Upper lobe of left lung (tissue), 6 donors: ENCODE measurements around the gene C1orf141. TPM values are rescaled to one million over a fixed set of nuclear protein-coding genes. Genes with fewer than 3 reads are reported as not detected.

Source experiments
- ATAC-seq, 2 donors: fragments of 200-7000 bp; cut with Tn5 transposase; one replicate each; pipeline ENCODE4 v1.9.1; 2022; ENCODE audit warnings: mild to moderate bottlenecking in 2 of 2, moderate library complexity in 2 of 2; ENCODE audit not compliant: low FRiP score in 2 of 2
- DNase-seq, 2 donors: peaks; one replicate each; pipeline ENCODE4 v3.0.0-alpha.2; 2019 to 2020
- H3K27ac ChIP-seq, 4 donors: fragments of 200-600 bp; sonication (generic); one replicate each; pipeline ENCODE4 v1.5.1; 2016 to 2019
- H3K27me3 ChIP-seq, 4 donors: fragments of 200-600 bp; sonication (generic); one replicate each; pipeline ENCODE4 v1.5.1; 2017 to 2019
- H3K36me3 ChIP-seq, 4 donors: fragments of 200-600 bp; sonication (generic); one replicate each; pipeline ENCODE4 v1.5.1; 2016 to 2019
- H3K4me1 ChIP-seq, 4 donors: fragments of 200-600 bp; sonication (generic); one replicate each; pipeline ENCODE4 v1.5.1; 2018 to 2019
- H3K4me3 ChIP-seq, 4 donors: fragments of 200-600 bp; sonication (generic); one replicate each; pipeline ENCODE4 v1.5.1; 2017 to 2019; ENCODE audit warnings: mild to moderate bottlenecking in 2 of 4, moderate library complexity in 1 of 4
- H3K9me3 ChIP-seq, 4 donors: fragments of 200-600 bp; sonication (generic); one replicate each; pipeline ENCODE4 v1.5.1; 2018 to 2019
- CTCF ChIP-seq, 6 experiments: fragments of 450-650 bp in 4 of 6; fragments of 200-600 bp in 2 of 6; sonication (generic) in 2 of 6; IDR thresholded peaks; one replicate each; pipeline ENCODE4 v1.5.1; 2016 to 2019; ENCODE audit warnings: antibody characterized with exemption in 6 of 6
- EP300 ChIP-seq, 4 donors: sonication (generic); formaldehyde crosslinking; IDR thresholded peaks; one replicate each; pipeline ENCODE4 v1.5.1; 2017; ENCODE audit warnings: antibody characterized with exemption in 4 of 4, control low read depth in 2 of 4
- POLR2A ChIP-seq, 4 donors: fragments of 450-650 bp; IDR thresholded peaks; one replicate each; pipeline ENCODE4 v1.5.1; 2016 to 2017; ENCODE audit warnings: antibody characterized with exemption in 4 of 4, mild to moderate bottlenecking in 2 of 4
- POLR2AphosphoS5 ChIP-seq, 2 donors: sonication (generic); formaldehyde crosslinking; IDR thresholded peaks; one replicate each; pipeline ENCODE4 v1.5.1; 2017; ENCODE audit warnings: antibody characterized with exemption in 2 of 2
- WGBS, 2 donors: methylation state at CpG; one replicate each; pipeline ENCODE4 v1.1.5; 2017 to 2018; 5-methylcytosine and 5-hydroxymethylcytosine counted together
- total RNA-seq, 6 donors: library from RNA; depleted of rRNA in 4 of 6; stranded (reverse); fragments of >200 nt in 4 of 6; gene quantifications; one replicate each; pipeline versions ENCODE4 v1.1.0 to v1.2.1, GENCODE V29; 2016 to 2021
- donor health status: DM: no; HTN: no; CAD: no; lungs with moderate emphysema.
- donor health status: DM: no; HTN: yes; CAD: no; lungs with severe emphysema.

Gene C1orf141
- total RNA-seq = 1 to 10 TPM in 3 of 6 donors, under 1 TPM in 2, not detected in 1; 0.61 to 9.2 (median 1.0) TPM

- DNase-seq = peak in 1 of 2 donors; percentile 38
These were observed at the start of gene C1orf141 for GRCh38 chr1:67134695-67135094. Gene C1orf141, minus strand, starts transcription at chr1:67134970. Its CDS starts 7,730 bp downstream, at chr1:67127240.

DNA sequence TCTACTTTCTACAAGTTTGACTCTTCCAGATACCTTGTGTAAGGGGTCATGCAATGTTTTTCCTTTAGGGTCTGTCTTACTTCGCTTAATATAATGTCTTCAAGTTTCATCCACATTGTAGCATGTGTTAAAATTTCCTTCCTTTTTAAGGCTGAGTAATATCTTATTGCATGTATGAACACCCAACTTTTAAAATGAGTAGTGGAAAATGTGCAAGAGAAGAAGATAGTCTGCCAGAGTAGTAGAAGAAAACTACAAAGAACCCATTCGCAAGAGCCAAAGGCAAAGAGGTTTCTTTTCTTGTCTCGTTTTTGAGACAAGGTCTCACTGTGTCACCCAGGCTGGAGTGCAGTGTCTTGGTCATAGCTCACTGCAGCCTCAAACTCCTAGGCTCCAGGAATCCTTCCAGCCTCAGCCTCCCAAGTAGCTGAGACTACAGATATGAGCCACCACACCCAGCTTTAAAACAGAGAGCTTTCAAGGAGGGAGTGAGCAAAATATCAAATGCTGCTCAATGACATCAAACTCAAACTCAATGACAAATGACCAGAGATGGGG is 40.8 kb upstream of the C1orf141 start:
- WGBS, 2 donors = 75 to 85% methylated on average over 3 of the region's 3 CpGs

More at GRCh38 chr1:67134695-67135094, at the start of gene C1orf141:
- Histone ChIP-seq H3K27ac (no peak within 1 kb of the TSS), H3K4me3 (peak within 1 kb of the TSS in 3 of 4 donors; percentile 9 to 30 (median 11)), H3K4me1 (peaks cover 4 to 12% (median 7%) of the 10 kb centered on the region in 4 donors), H3K36me3 (no peaks in the 10 kb centered on the region), H3K27me3 (no peaks in the 10 kb centered on the region), H3K9me3 (no peaks in the 10 kb centered on the region)
- peak in 1 of 2 donors; percentile 67 for ATAC-seq
- TF ChIP-seq CTCF (IDR thresholded peaks at IDR 0.05) (no peak), POLR2AphosphoS5 (IDR thresholded peaks at IDR 0.05) (no peak), EP300 (IDR thresholded peaks at IDR 0.05) (no peak), POLR2A (IDR thresholded peaks at IDR 0.05) (no peak)
- WGBS, 2 donors = 15 to 21% methylated on average over 28 of the region's 28 CpGs

DNA sequence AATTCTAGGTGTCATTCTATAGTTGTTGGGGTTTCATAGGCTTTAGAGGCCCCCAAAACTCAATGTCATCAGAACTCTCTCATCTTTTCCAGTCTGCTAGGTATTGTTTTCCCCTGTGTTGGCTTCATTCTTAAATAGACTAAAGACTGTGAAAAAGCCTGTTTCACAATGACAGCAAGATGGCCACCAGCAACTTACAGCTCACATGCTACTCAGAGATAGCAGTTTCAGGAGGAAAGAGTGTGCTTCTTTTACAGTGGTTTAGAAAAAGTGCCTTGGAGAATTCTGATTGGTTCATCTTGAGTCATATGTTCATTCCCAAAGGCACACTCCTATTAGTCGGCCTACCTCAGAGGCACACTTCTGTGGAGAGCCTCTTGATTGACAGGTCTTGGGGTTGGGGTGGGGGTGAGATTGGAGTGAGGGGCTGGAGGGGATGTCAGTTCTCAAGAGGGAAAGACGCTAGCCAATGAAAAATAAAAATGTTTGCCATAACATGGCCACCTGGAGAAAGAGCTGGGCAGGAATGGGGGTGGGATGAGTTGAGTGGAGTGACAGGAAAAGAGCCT is 40.0 kb upstream of the C1orf141 start:
- Histone ChIP-seq H3K4me3 (no peak overlapping the region), H3K4me1 (no peaks in the 10 kb centered on the region), H3K27ac (no peak overlapping the region), H3K9me3 (no peaks in the 10 kb centered on the region), H3K27me3 (no peaks in the 10 kb centered on the region), H3K36me3 (no peaks in the 10 kb centered on the region)
- TF ChIP-seq CTCF (IDR thresholded peaks at IDR 0.05) (no peak), POLR2A (IDR thresholded peaks at IDR 0.05) (no peak), EP300 (IDR thresholded peaks at IDR 0.05) (no peak), POLR2AphosphoS5 (IDR thresholded peaks at IDR 0.05) (no peak)
- no peak for ATAC-seq
- no peak for DNase-seq
- WGBS, 2 donors = 83 to 87% methylated on average over 2 of the region's 2 CpGs

More for the DNA sequence above, 40.8 kb upstream of the C1orf141 start:
- Histone ChIP-seq H3K4me1 (no peaks in the 10 kb centered on the region), H3K27ac (no peak overlapping the region), H3K36me3 (no peaks in the 10 kb centered on the region), H3K27me3 (no peaks in the 10 kb centered on the region), H3K9me3 (no peaks in the 10 kb centered on the region), H3K4me3 (no peak overlapping the region)
- TF ChIP-seq POLR2AphosphoS5 (IDR thresholded peaks at IDR 0.05) (no peak), CTCF (IDR thresholded peaks at IDR 0.05) (no peak), POLR2A (IDR thresholded peaks at IDR 0.05) (no peak), EP300 (IDR thresholded peaks at IDR 0.05) (no peak)
- ATAC-seq = no peak
- no peak for DNase-seq

DNA sequence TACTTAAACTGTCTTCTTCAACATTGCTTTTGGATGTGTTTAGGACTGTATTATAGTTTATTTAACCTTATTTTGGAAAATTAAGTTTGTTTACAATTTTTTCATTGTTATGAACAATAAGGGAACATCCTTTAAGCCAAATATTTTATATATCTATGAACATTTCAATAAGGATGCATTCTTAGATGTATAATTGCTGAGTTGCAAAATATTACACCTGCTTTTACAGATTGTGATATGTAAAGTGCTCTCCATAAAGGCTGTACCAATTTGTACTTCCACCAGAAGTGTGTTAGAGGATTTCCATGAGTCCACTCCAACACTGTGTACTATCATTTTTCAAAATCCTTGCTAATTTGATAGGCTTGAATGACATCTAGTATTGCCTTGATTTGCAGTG is 39.2 kb upstream of the C1orf141 start:
- Histone ChIP-seq H3K4me1 (no peaks in the 10 kb centered on the region), H3K27me3 (no peaks in the 10 kb centered on the region), H3K4me3 (no peak overlapping the region), H3K36me3 (no peaks in the 10 kb centered on the region), H3K9me3 (no peaks in the 10 kb centered on the region), H3K27ac (no peak overlapping the region)
- no peak for DNase-seq
- ATAC-seq = no peak
- TF ChIP-seq EP300 (IDR thresholded peaks at IDR 0.05) (no peak), CTCF (IDR thresholded peaks at IDR 0.05) (no peak), POLR2AphosphoS5 (IDR thresholded peaks at IDR 0.05) (no peak), POLR2A (IDR thresholded peaks at IDR 0.05) (no peak)

- no peak for ATAC-seq
- TF ChIP-seq POLR2A (IDR thresholded peaks at IDR 0.05) (no peak), CTCF (IDR thresholded peaks at IDR 0.05) (no peak), POLR2AphosphoS5 (IDR thresholded peaks at IDR 0.05) (no peak), EP300 (IDR thresholded peaks at IDR 0.05) (no peak)
- WGBS, 2 donors = 68 to 70% methylated on average over 1 of the region's 1 CpG
- no peaks in the 10 kb centered on the region for H3K9me3 ChIP-seq
- no peak overlapping the region for H3K4me3 ChIP-seq
- no peaks in the 10 kb centered on the region for H3K36me3 ChIP-seq
- no peak for DNase-seq
- H3K27me3 ChIP-seq = no peaks in the 10 kb centered on the region
- no peak overlapping the region for H3K27ac ChIP-seq
- H3K4me1 ChIP-seq = no peaks in the 10 kb centered on the region
These were observed 37.2 kb upstream of the C1orf141 start for GRCh38 chr1:67171978-67172377.
